Inflammatory macrophage treated with lipopolysaccharide for 1 hour (primary cell): ENCODE data around the gene SOX10.

Source experiments
- DNase-seq, 2 donors: peaks; one replicate each; pipeline ENCODE4 v3.0.0-alpha.2; 2020 to 2022

SOX10 gene

GRCh38 chr22:37929390-37929789 lies 55.0 kb downstream of the SOX10 start:
- DNase-seq = no peak

- DNase-seq = no peak
Measured at GRCh38 chr22:37927637-37927936, 56.8 kb downstream of the SOX10 start.

GRCh38 chr22:37926771-37927636 lies 57.4 kb downstream of the SOX10 start:
- DNase-seq = no peak

- no peak for DNase-seq
Measured at GRCh38 chr22:37926358-37926757, 58.0 kb downstream of the SOX10 start.

- no peak for DNase-seq
Measured at GRCh38 chr22:37925767-37926166, 58.6 kb downstream of the SOX10 start.

- no peak for DNase-seq
Measured at GRCh38 chr22:37925330-37925729, 59.0 kb downstream of the SOX10 start.

- DNase-seq = no peak
Measured at GRCh38 chr22:37924386-37925065, 59.8 kb downstream of the SOX10 start.

- DNase-seq = no peak
Measured at GRCh38 chr22:37923927-37924326, 60.4 kb downstream of the SOX10 start.
